Measurements from ENCODE around the gene KCNJ6. TPM values are rescaled to one million over a fixed set of nuclear protein-coding genes. Genes with fewer than 3 reads are reported as not detected.

KCNJ6 gene
- total and polyA plus RNA-seq, 8 donors: under 0.01 to 1.3 (median 0.29) TPM; not detected in 3

- intact Hi-C loops (cut with DNase I; ENCODE audit: low total_unique reads): no loop called here
- WGBS, 5 donors: 79 to 87% (median 82%) methylated on average over 15 of the region's 15 CpGs
- H3K4me3 ChIP-seq: no peak overlapping the region
- no peak overlapping the region for H3K27ac ChIP-seq
- no peak for TF ChIP-seq CTCF (IDR thresholded peaks at IDR 0.05)
- TF ChIP-seq EP300 (IDR thresholded peaks at IDR 0.05): no peak
- no peak for TF ChIP-seq POLR2AphosphoS5 (IDR thresholded peaks at IDR 0.05)
- no peak for TF ChIP-seq POLR2A (IDR thresholded peaks at IDR 0.05)
- H3K36me3 ChIP-seq: no peaks in the 10 kb centered on the region
- H3K9me3 ChIP-seq: peaks cover 7 to 21% (median 12%) of the 10 kb centered on the region in 4 donors
- H3K27me3 ChIP-seq: no peaks in the 10 kb centered on the region
- DNase-seq: no peak
- H3K4me1 ChIP-seq: no peaks in the 10 kb centered on the region
These were observed 135.0 kb downstream of the KCNJ6 start for GRCh38 chr21:37780991-37781983.

- no peak for TF ChIP-seq EP300 (IDR thresholded peaks at IDR 0.05)
- TF ChIP-seq CTCF (IDR thresholded peaks at IDR 0.05): no peak
- TF ChIP-seq POLR2AphosphoS5 (IDR thresholded peaks at IDR 0.05): no peak
- no peak for TF ChIP-seq POLR2A (IDR thresholded peaks at IDR 0.05)
- 62 to 82% (median 70%) methylated on average over 3 of the region's 3 CpGs for WGBS, 5 donors
- no peaks in the 10 kb centered on the region for H3K9me3 ChIP-seq
- H3K36me3 ChIP-seq: no peaks in the 10 kb centered on the region
- no peak overlapping the region for H3K27ac ChIP-seq
- H3K4me1 ChIP-seq: no peaks in the 10 kb centered on the region
- no peak overlapping the region for H3K4me3 ChIP-seq
- no peaks in the 10 kb centered on the region for H3K27me3 ChIP-seq
- DNase-seq: no peak
- intact Hi-C loops (cut with DNase I; ENCODE audit: low total_unique reads): no loop called here
These were observed 145.1 kb downstream of the KCNJ6 start for GRCh38 chr21:37771181-37771580.

DNA sequence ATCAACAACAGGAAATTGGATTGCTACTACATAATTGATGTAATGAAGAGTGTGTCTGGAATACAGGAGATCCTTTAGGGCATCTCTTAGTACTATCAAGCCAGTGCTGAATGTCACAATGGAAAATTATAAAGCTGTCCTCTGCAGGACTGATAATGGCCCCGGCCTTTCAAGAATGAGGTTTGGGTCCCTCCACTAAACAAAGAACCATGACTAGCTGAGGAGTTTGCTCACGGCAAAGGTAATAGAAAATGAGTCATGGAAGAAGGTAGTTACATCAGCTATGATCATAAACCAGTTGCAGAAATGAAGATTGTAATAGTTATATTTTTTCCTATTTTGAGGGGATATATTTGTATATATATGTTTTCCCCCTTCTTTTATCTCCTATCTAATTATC is 145.8 kb downstream of the KCNJ6 start:
- H3K4me1 ChIP-seq: no peaks in the 10 kb centered on the region
- WGBS, 5 donors: 72 to 83% (median 75%) methylated on average over 2 of the region's 2 CpGs
- no peaks in the 10 kb centered on the region for H3K9me3 ChIP-seq
- H3K27ac ChIP-seq: no peak overlapping the region
- no peaks in the 10 kb centered on the region for H3K36me3 ChIP-seq
- no peaks in the 10 kb centered on the region for H3K27me3 ChIP-seq
- DNase-seq: no peak
- no peak for TF ChIP-seq POLR2A (IDR thresholded peaks at IDR 0.05)
- TF ChIP-seq CTCF (IDR thresholded peaks at IDR 0.05): no peak
- TF ChIP-seq EP300 (IDR thresholded peaks at IDR 0.05): no peak
- TF ChIP-seq POLR2AphosphoS5 (IDR thresholded peaks at IDR 0.05): no peak
- no peak overlapping the region for H3K4me3 ChIP-seq
- intact Hi-C loops (cut with DNase I; ENCODE audit: low total_unique reads): no loop called here

GRCh38 chr21:37769656-37770055 is 146.6 kb downstream of the KCNJ6 start:
- DNase-seq: no peak
- H3K36me3 ChIP-seq: no peaks in the 10 kb centered on the region
- intact Hi-C loops (cut with DNase I; ENCODE audit: low total_unique reads): no loop called here
- 0 to 28% (median 11%) methylated on average over 1 of the region's 1 CpG for WGBS, 5 donors
- H3K27me3 ChIP-seq: no peaks in the 10 kb centered on the region
- no peak overlapping the region for H3K27ac ChIP-seq
- H3K9me3 ChIP-seq: no peaks in the 10 kb centered on the region
- no peak overlapping the region for H3K4me3 ChIP-seq
- H3K4me1 ChIP-seq: no peaks in the 10 kb centered on the region
- TF ChIP-seq CTCF (IDR thresholded peaks at IDR 0.05) (no peak), POLR2AphosphoS5 (IDR thresholded peaks at IDR 0.05) (no peak), EP300 (IDR thresholded peaks at IDR 0.05) (no peak), POLR2A (IDR thresholded peaks at IDR 0.05) (no peak)
